ENCODE data around the gene MRPL2. TPM values are rescaled to one million over a fixed set of nuclear protein-coding genes. Genes with fewer than 3 reads are reported as not detected.

MRPL2 gene
- total RNA-seq, 1 donor from 2014 or later, result 55.2 TPM

DNA sequence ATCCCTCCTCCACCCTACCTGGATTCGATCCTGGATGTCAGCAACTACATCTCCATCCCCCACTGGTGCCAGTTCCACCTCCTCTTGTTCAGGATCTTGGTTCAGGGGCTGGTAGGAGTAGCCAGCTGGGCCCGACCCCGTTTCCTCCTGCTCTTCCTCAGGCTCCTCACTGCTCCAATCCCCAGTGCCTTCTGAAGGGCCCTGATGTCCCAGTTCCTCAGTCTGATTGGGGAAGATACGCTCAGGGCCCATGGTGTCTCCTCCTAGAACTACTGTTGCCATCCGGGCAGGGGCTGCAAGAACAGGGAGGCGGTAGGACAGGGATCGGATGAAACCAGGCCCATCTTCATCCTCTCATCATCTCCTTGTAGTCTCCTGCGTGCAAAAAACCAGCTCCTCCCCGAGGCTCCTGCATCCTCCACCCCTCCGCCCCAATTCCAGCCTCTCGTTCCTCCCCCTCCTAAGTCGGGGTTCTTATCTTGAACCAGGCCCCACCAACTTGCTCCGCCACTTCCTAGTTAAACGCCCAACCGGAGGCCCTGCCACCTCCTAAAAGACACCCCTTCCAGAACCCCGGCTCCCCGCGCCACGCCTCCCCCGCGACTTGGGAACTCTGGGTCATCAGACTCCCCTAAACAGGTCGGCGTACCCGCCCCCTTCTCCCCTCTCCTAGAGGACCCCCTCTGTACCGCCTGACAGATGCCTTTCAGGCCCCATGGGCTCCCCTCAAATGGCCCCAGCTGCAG is 46.0 kb downstream of the MRPL2 start:
- peaks cover 44% of the 10 kb centered on the region for H3K4me1 Mint-ChIP-seq (ENCODE audit: unreplicated experiment)
- H3K27me3 Mint-ChIP-seq (ENCODE audit: unreplicated experiment), result no peaks in the 10 kb centered on the region
- H3K9me3 Mint-ChIP-seq (ENCODE audit: unreplicated experiment), result no peaks in the 10 kb centered on the region
- peak overlapping the region; percentile 92 for H3K27ac Mint-ChIP-seq (ENCODE audit: unreplicated experiment)
- TF ChIP-seq, protein P1, sequence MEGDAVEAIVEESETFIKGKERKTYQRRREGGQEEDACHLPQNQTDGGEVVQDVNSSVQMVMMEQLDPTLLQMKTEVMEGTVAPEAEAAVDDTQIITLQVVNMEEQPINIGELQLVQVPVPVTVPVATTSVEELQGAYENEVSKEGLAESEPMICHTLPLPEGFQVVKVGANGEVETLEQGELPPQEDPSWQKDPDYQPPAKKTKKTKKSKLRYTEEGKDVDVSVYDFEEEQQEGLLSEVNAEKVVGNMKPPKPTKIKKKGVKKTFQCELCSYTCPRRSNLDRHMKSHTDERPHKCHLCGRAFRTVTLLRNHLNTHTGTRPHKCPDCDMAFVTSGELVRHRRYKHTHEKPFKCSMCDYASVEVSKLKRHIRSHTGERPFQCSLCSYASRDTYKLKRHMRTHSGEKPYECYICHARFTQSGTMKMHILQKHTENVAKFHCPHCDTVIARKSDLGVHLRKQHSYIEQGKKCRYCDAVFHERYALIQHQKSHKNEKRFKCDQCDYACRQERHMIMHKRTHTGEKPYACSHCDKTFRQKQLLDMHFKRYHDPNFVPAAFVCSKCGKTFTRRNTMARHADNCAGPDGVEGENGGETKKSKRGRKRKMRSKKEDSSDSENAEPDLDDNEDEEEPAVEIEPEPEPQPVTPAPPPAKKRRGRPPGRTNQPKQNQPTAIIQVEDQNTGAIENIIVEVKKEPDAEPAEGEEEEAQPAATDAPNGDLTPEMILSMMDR (IDR thresholded peaks at IDR 0.05), result no peak
- peaks cover 24% of the 10 kb centered on the region for H3K36me3 Mint-ChIP-seq (ENCODE audit: unreplicated experiment)
- H3K4me3 Mint-ChIP-seq (ENCODE audit: unreplicated experiment), result peak overlapping the region; percentile 98
- DNase-seq (ENCODE audit: extremely low spot score, unreplicated experiment), result no peak

DNA sequence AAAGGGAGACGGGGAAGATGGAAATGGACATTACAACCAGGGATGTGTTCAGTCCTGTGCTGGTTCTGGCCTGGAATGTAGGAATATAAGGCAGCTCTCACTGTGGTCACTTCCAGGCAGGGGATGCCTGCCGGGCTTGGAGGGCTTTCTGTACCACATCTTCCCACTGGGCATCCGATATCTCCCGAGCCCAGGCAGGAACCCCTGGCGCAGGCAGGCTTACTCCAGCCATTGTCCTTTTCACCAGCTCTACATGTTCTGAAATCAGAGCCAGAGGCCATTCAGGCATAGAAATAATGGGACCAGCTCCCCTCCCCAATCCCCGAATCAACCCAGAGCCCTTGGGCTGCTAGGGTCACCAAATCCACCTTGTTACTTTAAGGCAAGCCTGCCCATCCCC is 46.9 kb downstream of the MRPL2 start:
- Mint-ChIP-seq H3K9me3 (ENCODE audit: unreplicated experiment) (no peaks in the 10 kb centered on the region), H3K4me1 (ENCODE audit: unreplicated experiment) (peaks cover 41% of the 10 kb centered on the region), H3K27ac (ENCODE audit: unreplicated experiment) (peak overlapping the region; percentile 15), H3K27me3 (ENCODE audit: unreplicated experiment) (no peaks in the 10 kb centered on the region), H3K36me3 (ENCODE audit: unreplicated experiment) (peaks cover 22% of the 10 kb centered on the region), H3K4me3 (ENCODE audit: unreplicated experiment) (peak overlapping the region; percentile 98)
- TF ChIP-seq, protein P1 (IDR thresholded peaks at IDR 0.05), result no peak
- no peak for DNase-seq (ENCODE audit: extremely low spot score, unreplicated experiment)

DNA sequence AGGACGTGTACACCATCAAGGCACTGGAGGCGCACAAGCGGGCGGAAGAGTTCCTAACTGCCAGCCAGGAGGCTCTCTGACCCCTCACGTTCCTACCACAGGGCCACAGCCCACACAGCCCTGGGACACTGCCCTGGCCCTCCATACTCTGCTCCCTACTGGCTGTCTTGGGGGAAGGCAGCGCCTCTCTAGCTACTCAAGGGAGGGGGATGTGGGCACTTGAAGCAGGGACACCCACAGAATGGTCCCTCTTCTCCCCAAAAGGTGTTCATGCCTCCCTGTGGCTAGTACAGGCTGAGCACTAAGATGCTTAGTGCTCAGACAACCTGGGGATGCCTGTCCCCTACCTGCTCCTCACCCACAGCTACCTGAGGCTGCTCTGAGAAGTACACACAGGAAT is 48.0 kb downstream of the MRPL2 start:
- peaks cover 35% of the 10 kb centered on the region for H3K4me1 Mint-ChIP-seq (ENCODE audit: unreplicated experiment)
- H3K9me3 Mint-ChIP-seq (ENCODE audit: unreplicated experiment), result no peaks in the 10 kb centered on the region
- no peaks in the 10 kb centered on the region for H3K27me3 Mint-ChIP-seq (ENCODE audit: unreplicated experiment)
- DNase-seq (ENCODE audit: extremely low spot score, unreplicated experiment), result no peak
- TF ChIP-seq, protein P1 (IDR thresholded peaks at IDR 0.05), result no peak
- H3K36me3 Mint-ChIP-seq (ENCODE audit: unreplicated experiment), result peaks cover 23% of the 10 kb centered on the region
- H3K27ac Mint-ChIP-seq (ENCODE audit: unreplicated experiment), result no peak overlapping the region
- H3K4me3 Mint-ChIP-seq (ENCODE audit: unreplicated experiment), result no peak overlapping the region

DNA sequence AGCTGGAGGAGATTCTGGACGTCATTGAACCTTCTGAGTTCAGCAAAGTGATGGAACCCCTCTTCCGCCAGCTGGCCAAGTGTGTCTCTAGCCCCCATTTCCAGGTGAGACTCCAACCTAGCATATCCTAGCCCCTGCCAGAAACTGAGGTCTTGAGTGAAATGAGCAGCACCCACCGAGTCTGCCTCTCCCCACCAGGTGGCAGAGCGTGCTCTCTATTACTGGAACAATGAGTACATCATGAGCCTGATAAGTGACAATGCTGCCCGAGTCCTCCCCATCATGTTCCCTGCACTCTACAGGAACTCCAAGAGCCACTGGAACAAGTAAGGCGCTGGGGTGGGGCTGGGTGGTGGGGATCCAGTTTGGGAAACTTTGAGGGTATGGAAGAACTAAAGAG is 50.1 kb downstream of the MRPL2 start:
- H3K9me3 Mint-ChIP-seq (ENCODE audit: unreplicated experiment), result no peaks in the 10 kb centered on the region
- no peak overlapping the region for H3K4me3 Mint-ChIP-seq (ENCODE audit: unreplicated experiment)
- H3K4me1 Mint-ChIP-seq (ENCODE audit: unreplicated experiment), result peaks cover 20% of the 10 kb centered on the region
- H3K27me3 Mint-ChIP-seq (ENCODE audit: unreplicated experiment), result no peaks in the 10 kb centered on the region
- no peak for DNase-seq (ENCODE audit: extremely low spot score, unreplicated experiment)
- H3K27ac Mint-ChIP-seq (ENCODE audit: unreplicated experiment), result no peak overlapping the region
- TF ChIP-seq, protein P1 (IDR thresholded peaks at IDR 0.05), result peak; percentile 57
- H3K36me3 Mint-ChIP-seq (ENCODE audit: unreplicated experiment), result peaks cover 21% of the 10 kb centered on the region

DNA sequence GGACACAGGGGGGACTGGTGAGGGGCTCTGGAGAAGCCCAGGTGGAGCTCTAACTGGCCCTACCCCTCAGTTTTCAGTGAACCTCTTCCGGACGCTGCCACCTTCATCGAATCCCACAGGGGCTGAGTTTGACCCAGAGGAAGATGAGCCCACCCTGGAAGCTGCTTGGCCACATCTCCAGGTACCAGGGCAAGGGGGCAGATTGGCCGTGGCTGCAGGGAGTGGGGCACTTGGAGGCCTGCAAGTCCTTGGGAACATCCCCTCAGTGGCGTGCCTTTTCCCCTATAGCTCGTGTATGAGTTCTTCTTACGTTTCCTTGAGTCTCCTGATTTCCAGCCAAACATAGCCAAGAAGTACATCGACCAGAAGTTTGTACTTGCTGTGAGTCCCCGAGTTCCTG is 52.1 kb downstream of the MRPL2 start:
- TF ChIP-seq, protein P1 (IDR thresholded peaks at IDR 0.05), result no peak
- H3K4me1 Mint-ChIP-seq (ENCODE audit: unreplicated experiment), result peaks cover 7% of the 10 kb centered on the region
- no peak for DNase-seq (ENCODE audit: extremely low spot score, unreplicated experiment)
- no peak overlapping the region for H3K27ac Mint-ChIP-seq (ENCODE audit: unreplicated experiment)
- peaks cover 22% of the 10 kb centered on the region for H3K36me3 Mint-ChIP-seq (ENCODE audit: unreplicated experiment)
- H3K9me3 Mint-ChIP-seq (ENCODE audit: unreplicated experiment), result no peaks in the 10 kb centered on the region
- no peak overlapping the region for H3K4me3 Mint-ChIP-seq (ENCODE audit: unreplicated experiment)
- H3K27me3 Mint-ChIP-seq (ENCODE audit: unreplicated experiment), result no peaks in the 10 kb centered on the region
